Tibial nerve (tissue), 4 donors: Measurements from ENCODE around the gene SYTL1. TPM values are rescaled to one million over a fixed set of nuclear protein-coding genes. Genes with fewer than 3 reads are reported as not detected.
A peak's percentile ranks its signal among the peaks of the same experiment; 100 is the strongest.

Source experiments
- DNase-seq, 2 donors: peaks; one replicate each; pipeline ENCODE4 v3.0.0-alpha.2; 2019; ENCODE audit warnings: low spot score in 2 of 2
- H3K27ac ChIP-seq, 4 donors: fragments of 200-600 bp; sonication (generic) in 3 of 4; one replicate each; pipeline ENCODE4 v1.5.1; 2017 to 2019; ENCODE audit warnings: mild to moderate bottlenecking in 1 of 4
- H3K27me3 ChIP-seq, 2 donors: fragments of 200-600 bp; sonication (generic) in 1 of 2; one replicate each; pipeline versions ENCODE4 v1.5.1 to v1.6.0; 2017 to 2019
- H3K36me3 ChIP-seq, 3 donors: fragments of 200-600 bp; sonication (generic); one replicate each; pipeline ENCODE4 v1.5.1; 2018 to 2019
- H3K4me1 ChIP-seq, 4 donors: fragments of 200-600 bp; sonication (generic) in 3 of 4; one replicate each; pipeline ENCODE4 v1.5.1; 2017 to 2019
- H3K4me3 ChIP-seq, 4 donors: fragments of 200-600 bp; sonication (generic) in 3 of 4; one replicate each; pipeline ENCODE4 v1.5.1; 2017 to 2019; ENCODE audit warnings: mild to moderate bottlenecking in 1 of 4, moderate library complexity in 1 of 4
- H3K9me3 ChIP-seq, 4 donors: fragments of 200-600 bp; sonication (generic) in 3 of 4; one replicate each; pipeline ENCODE4 v1.5.1; 2017 to 2019
- EP300 ChIP-seq, 2 donors: sonication (generic); formaldehyde crosslinking; IDR thresholded peaks; one replicate each; pipeline ENCODE4 v1.6.1; 2017; ENCODE audit warnings: antibody characterized with exemption in 2 of 2, mild to moderate bottlenecking in 1 of 2
- POLR2A ChIP-seq, 2 donors: fragments of 450-650 bp; IDR thresholded peaks; one replicate each; pipeline ENCODE4 v1.6.1; 2017; ENCODE audit warnings: antibody characterized with exemption in 2 of 2, mild to moderate bottlenecking in 2 of 2, moderate library complexity in 2 of 2
- WGBS, 2 donors: methylation state at CpG; one replicate each; pipeline ENCODE4 v1.1.5; 2018; 5-methylcytosine and 5-hydroxymethylcytosine counted together
- total RNA-seq, 4 donors: library from RNA; depleted of rRNA; stranded (reverse); fragments of >200 nt; gene quantifications; one replicate each; pipeline ENCODE4 v1.1.0, GENCODE V29; 2016
- TF ChIP-seq, protein P1 (sequence below), 5 experiments: fragments of 200-600 bp in 3 of 5; fragments of 450-650 bp in 2 of 5; sonication (generic) in 3 of 5; IDR thresholded peaks; one replicate each; pipeline ENCODE4 v1.5.1; 2016 to 2019; ENCODE audit warnings: antibody characterized with exemption in 5 of 5, mild to moderate bottlenecking in 3 of 5, moderate library complexity in 2 of 5

SYTL1 gene
- total RNA-seq, 4 donors from 2014 or later, result 1.2 to 2.7 (median 1.7) TPM

DNA sequence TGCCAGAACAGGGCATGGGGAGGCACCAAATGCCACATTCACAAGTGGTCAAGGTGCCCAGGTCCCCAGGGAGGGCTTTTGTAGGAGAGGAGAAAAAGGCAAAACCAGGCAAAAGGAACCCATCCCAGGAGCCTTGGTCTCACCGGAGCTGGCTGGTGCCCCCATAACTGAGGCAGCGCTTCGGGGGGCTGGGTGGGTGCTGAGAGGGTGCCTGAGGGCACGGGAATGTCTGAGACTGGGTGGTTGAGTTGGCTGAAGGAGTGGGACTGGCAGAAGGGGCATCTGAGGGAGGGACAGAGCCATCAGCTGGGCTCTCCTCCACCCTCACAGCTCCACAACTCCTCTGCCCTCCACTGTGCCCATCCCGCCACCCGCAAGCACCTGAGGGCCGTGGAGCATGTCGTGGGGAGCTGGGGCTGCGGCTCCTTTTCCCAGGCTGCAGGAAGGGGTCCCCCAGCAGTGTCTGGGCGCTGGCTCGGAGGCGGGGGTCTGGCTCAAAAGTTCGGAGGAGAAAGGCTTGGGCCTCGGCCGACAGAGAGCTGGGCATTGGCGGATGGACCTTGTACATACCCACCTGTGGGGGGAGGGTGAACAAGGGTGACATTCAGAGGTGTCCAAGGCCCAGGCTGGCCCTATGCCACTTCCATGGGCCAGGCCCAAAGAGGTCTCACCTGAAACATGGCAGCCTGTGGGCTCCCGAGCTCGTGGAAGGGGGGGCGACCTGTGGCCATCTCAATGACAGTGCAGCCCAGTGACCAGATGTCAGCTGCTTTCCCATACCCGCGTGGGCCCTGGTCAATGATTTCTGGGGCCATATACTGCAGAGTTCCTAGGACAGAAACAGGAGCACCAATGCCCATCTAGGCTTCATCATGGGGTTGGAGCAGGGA lies 16.5 kb downstream of the SYTL1 start:
- Histone ChIP-seq H3K27ac (no peak overlapping the region), H3K4me3 (no peak overlapping the region), H3K4me1 (peaks cover 0 to 31% (median 10%) of the 10 kb centered on the region in 4 donors), H3K36me3 (peaks cover 3 to 98% (median 12%) of the 10 kb centered on the region in 3 donors), H3K27me3 (no peaks in the 10 kb centered on the region), H3K9me3 (no peaks in the 10 kb centered on the region)
- WGBS, 2 donors, result 90 to 93% methylated on average over 17 to 21 of the region's 21 CpGs
- DNase-seq, result no peak
- TF ChIP-seq POLR2A (IDR thresholded peaks at IDR 0.05), result no peak
- TF ChIP-seq EP300 (IDR thresholded peaks at IDR 0.05), result no peak
- TF ChIP-seq, protein P1, sequence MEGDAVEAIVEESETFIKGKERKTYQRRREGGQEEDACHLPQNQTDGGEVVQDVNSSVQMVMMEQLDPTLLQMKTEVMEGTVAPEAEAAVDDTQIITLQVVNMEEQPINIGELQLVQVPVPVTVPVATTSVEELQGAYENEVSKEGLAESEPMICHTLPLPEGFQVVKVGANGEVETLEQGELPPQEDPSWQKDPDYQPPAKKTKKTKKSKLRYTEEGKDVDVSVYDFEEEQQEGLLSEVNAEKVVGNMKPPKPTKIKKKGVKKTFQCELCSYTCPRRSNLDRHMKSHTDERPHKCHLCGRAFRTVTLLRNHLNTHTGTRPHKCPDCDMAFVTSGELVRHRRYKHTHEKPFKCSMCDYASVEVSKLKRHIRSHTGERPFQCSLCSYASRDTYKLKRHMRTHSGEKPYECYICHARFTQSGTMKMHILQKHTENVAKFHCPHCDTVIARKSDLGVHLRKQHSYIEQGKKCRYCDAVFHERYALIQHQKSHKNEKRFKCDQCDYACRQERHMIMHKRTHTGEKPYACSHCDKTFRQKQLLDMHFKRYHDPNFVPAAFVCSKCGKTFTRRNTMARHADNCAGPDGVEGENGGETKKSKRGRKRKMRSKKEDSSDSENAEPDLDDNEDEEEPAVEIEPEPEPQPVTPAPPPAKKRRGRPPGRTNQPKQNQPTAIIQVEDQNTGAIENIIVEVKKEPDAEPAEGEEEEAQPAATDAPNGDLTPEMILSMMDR (IDR thresholded peaks at IDR 0.05), result no peak

DNA sequence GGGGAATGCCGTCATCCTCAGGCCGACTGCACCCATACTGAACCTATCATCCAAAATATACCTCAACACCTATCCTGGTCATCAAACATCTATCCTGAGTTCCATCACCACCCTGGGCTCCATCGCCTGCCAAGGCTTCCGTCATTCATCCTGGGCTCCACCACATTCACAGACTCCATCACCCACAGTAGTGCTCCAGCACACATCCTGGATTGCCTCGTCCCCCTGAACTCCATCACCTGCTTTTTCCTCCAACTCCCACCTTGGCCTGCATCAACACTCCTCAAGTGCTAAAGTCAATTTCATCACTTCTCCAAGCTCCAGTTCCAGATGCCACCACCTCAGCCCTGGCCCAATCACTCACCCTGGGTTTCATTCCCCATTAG lies 17.1 kb downstream of the SYTL1 start:
- no peaks in the 10 kb centered on the region for H3K27me3 ChIP-seq
- H3K36me3 ChIP-seq, result peaks cover 3 to 98% (median 12%) of the 10 kb centered on the region in 3 donors
- no peaks in the 10 kb centered on the region for H3K9me3 ChIP-seq
- peaks cover 0 to 38% (median 11%) of the 10 kb centered on the region in 4 donors for H3K4me1 ChIP-seq
- DNase-seq, result no peak
- H3K27ac ChIP-seq, result no peak overlapping the region
- no peak overlapping the region for H3K4me3 ChIP-seq
- TF ChIP-seq, protein P1 (IDR thresholded peaks at IDR 0.05), result no peak
- TF ChIP-seq EP300 (IDR thresholded peaks at IDR 0.05) (no peak), POLR2A (IDR thresholded peaks at IDR 0.05) (no peak)
- 94 to 95% methylated on average over 5 of the region's 5 CpGs for WGBS, 2 donors

DNA sequence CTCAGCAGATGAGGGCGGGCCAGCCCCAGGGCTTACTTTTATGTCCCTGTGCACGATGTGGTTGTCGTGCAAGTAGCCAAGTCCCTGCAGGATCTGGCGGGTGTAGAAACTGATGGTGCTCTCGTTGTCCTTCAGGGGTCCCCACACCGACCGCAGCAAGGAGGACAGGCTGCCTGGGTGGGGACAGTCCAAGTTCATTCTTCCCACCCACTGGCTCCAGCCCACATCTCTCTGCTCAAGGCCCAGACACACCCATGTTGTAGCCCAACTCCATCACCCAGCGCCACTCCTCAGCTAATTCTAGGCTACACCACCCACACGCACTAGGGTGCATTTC lies 18.0 kb downstream of the SYTL1 start:
- H3K36me3 ChIP-seq, result peaks cover 3 to 98% (median 12%) of the 10 kb centered on the region in 3 donors
- peaks cover 0 to 47% (median 19%) of the 10 kb centered on the region in 4 donors for H3K4me1 ChIP-seq
- no peak overlapping the region for H3K27ac ChIP-seq
- WGBS, 2 donors, result 61 to 72% methylated on average over 8 to 9 of the region's 9 CpGs
- no peaks in the 10 kb centered on the region for H3K27me3 ChIP-seq
- H3K4me3 ChIP-seq, result no peak overlapping the region
- no peak for TF ChIP-seq EP300 (IDR thresholded peaks at IDR 0.05)
- TF ChIP-seq, protein P1 (IDR thresholded peaks at IDR 0.05), result no peak
- TF ChIP-seq POLR2A (IDR thresholded peaks at IDR 0.05), result no peak
- H3K9me3 ChIP-seq, result no peaks in the 10 kb centered on the region
- DNase-seq, result no peak

DNA sequence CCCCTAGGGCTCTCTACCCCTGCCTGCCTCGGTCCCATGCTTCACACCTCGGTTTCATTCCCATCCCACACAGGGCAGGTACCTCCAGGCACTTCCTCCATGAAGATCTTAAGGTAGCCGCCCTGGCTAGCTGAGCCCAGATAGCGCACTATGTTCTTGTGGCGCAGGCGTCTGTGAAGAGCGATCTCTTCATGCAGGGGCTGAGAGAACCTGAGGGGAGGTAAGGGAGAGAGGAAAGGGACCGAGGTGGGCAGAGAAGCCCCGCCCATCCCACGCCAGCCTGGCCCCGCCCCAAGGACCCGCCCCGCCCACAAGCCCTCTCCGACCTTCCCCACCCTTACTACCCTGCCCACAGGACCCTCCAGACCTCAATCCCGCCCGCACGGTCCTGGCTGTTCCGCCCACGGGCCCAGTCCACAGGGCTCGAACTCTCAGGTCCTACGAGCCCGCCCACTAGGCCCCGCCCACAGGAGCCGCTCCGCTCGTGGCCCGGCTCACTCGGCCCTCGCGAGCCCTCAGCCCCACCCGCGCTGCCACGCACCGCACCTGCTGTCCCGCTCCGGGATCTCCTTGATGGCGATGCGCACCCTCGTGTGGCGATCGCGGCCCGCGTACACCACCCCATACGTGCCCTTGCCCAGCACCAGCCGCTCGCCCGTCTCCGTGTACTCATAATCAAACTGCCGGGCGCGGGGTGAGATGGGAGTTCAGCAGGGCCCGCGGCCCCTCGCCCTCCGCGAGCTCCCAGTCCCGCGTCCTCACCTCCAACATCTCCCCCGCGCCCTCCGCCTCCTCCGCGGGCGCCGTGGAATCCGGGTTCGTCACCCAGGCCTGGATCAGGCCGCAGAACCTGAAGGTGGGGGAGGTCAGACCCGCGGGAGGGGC lies 18.6 kb downstream of the SYTL1 start:
- peak overlapping the region in 1 of 4 donors; percentile 16 for H3K27ac ChIP-seq
- peaks cover 0 to 52% (median 24%) of the 10 kb centered on the region in 4 donors for H3K4me1 ChIP-seq
- no peaks in the 10 kb centered on the region for H3K9me3 ChIP-seq
- TF ChIP-seq EP300 (IDR thresholded peaks at IDR 0.05) (no peak), POLR2A (IDR thresholded peaks at IDR 0.05) (no peak)
- TF ChIP-seq, protein P1 (IDR thresholded peaks at IDR 0.05), result no peak
- no peaks in the 10 kb centered on the region for H3K27me3 ChIP-seq
- 49 to 52% methylated on average over 61 to 64 of the region's 71 CpGs for WGBS, 2 donors
- peaks cover 3 to 92% (median 12%) of the 10 kb centered on the region in 3 donors for H3K36me3 ChIP-seq
- H3K4me3 ChIP-seq, result peak overlapping the region in 2 of 4 donors; percentile 32 to 39
- DNase-seq, result no peak
